ENCODE measurements around the gene SAMD7. TPM values are rescaled to one million over a fixed set of nuclear protein-coding genes. Genes with fewer than 3 reads are reported as not detected.
A peak's percentile ranks its signal among the peaks of the same experiment; 100 is the strongest.

Gene SAMD7
- total and polyA plus RNA-seq, 9 of the 15 experiments (the other 6 are each of a cell fraction or from before 2014, with no cell fraction given): not detected

GRCh38 chr3:169954142-169954756 lies 42.9 kb downstream of the SAMD7 start:
- WGBS (ENCODE audit: insufficient coverage, low coverage, missing lambda C conversion rate): 30% methylated on average over 6 of the region's 6 CpGs

More at GRCh38 chr3:169954142-169954756, 42.9 kb downstream of the SAMD7 start:
- TF ChIP-seq TBL1XR1 (IDR thresholded peaks at IDR 0.05; ENCODE audit: low read length in 2 of 2) (no peak), FOXA1 (IDR thresholded peaks at IDR 0.05; ENCODE audit: borderline replicate concordance) (no peak), ZNF512 (tag; IDR thresholded peaks at IDR 0.05) (no peak), USF1 (CRISPR knock-in tag; IDR thresholded peaks at IDR 0.05) (no peak), ZNF165 (CRISPR knock-in tag; IDR thresholded peaks at IDR 0.05; ENCODE audit: borderline replicate concordance) (no peak), TAF15 (IDR thresholded peaks at IDR 0.05; ENCODE audit: low read depth, low read length) (no peak), FUS (optimal IDR thresholded peaks at IDR 0.05; ENCODE audit: low read depth, low read length) (no peak), GATAD2B (IDR thresholded peaks at IDR 0.05; ENCODE audit: borderline replicate concordance) (no peak), AFF4 (CRISPR knock-in tag; IDR thresholded peaks at IDR 0.05) (no peak), ETS2 (tag; IDR thresholded peaks at IDR 0.05; ENCODE audit: borderline replicate concordance, poor library complexity, severe bottlenecking) (no peak)
- peak; percentile 57 for FAIRE-seq
- no peak overlapping the region for H3K4me3 ChIP-seq
- no peaks in the 10 kb centered on the region for H3K9me3 ChIP-seq (replicated peaks; ENCODE audit: control insufficient read depth, insufficient read depth, low read depth, low read length)
- ChIA-PET POLR2A (interaction anchor here (0.6 to 1.6 kb wide), 3 partner anchors 13 to 320 kb away, joined by 3 to 5 read pairs (median 5); partner anchors contain the start of gene SEC62), CTCF (ENCODE audit: low intra/inter-chr PET ratio) (no interaction called here)
- intact Hi-C loops (cut with micrococcal nuclease) (no loop called here), in situ Hi-C loops (cut with MboI) (loop anchor here (25.0 kb wide), 1 partner anchor 817 kb away; no protein-coding TSS in a partner anchor)
- no peaks in the 10 kb centered on the region for H3K9me1 ChIP-seq (ENCODE audit: control insufficient read depth, insufficient read depth, low read length)
- peak overlapping the region; percentile 82 for H2AFZ ChIP-seq (ENCODE audit: low read depth, low read length)
- no peak for DNase-seq (ENCODE audit: extremely low read depth in 1 of 4, low spot score in 3 of 4)
- peaks cover 6 to 20% of the 10 kb centered on the region in 2 experiments for H3K4me1 ChIP-seq (replicated peaks in 1 of 2; ENCODE audit: control insufficient read depth in 2 of 2, insufficient read depth in 2 of 2, low read length in 2 of 2)
- no peaks in the 10 kb centered on the region for H3K27me3 ChIP-seq (ENCODE audit: control insufficient read depth in 2 of 2, insufficient read depth in 2 of 2, low read length in 2 of 2)
- no peaks in the 10 kb centered on the region for H4K20me1 ChIP-seq (replicated peaks; ENCODE audit: control insufficient read depth, insufficient read depth, low read length)
- H3K4me2 ChIP-seq (ENCODE audit: insufficient read depth, low read length): no peak overlapping the region
- H3K27ac ChIP-seq (ENCODE audit: extremely low read depth, low read depth, low read length): no peak overlapping the region
- ATAC-seq: no peak
- no peaks in the 10 kb centered on the region for H3K36me3 ChIP-seq (ENCODE audit: control insufficient read depth, insufficient read depth, low read length)
- no peaks in the 10 kb centered on the region for H3K79me2 ChIP-seq (ENCODE audit: control insufficient read depth, insufficient read depth, low read length)
- no TSS peak for BruUV-seq (replicated peaks)
- H3K9ac ChIP-seq (ENCODE audit: insufficient read depth in 1 of 2, low read depth in 2 of 2, low read length in 2 of 2): no peak overlapping the region

All from K562 (cell line).